ENCODE results near the gene RNF5. TPM values are rescaled to one million over a fixed set of nuclear protein-coding genes. Genes with fewer than 3 reads are reported as not detected.
A peak's percentile ranks its signal among the peaks of the same experiment; 100 is the strongest.
"Not testable (repeated sequence)": the region's sequence is repeated elsewhere in the genome, so short reads cannot be mapped to it uniquely, and the experiment has no call there.

The RNF5 gene
- total RNA-seq, 8 experiments from 2014 or later: 40.1 to 152 (median 98.5) TPM

GRCh38 chr6:32183030-32183429 is 4.8 kb downstream of the RNF5 start:
- H3K4me1 ChIP-seq (replicated peaks in 1 of 2): peaks cover 15 to 31% of the 10 kb centered on the region in 2 donors
- 80 to 100% (median 82%) methylated on average over 1 to 2 of the region's 3 CpGs; no CpG with 5 or more reads in 7 of the 10 experiments for WGBS, 10 experiments
- no peak overlapping the region for H3K4me3 ChIP-seq
- ATAC-seq (replicated peaks in 6 of 8): no peak
- H3K27ac ChIP-seq: no peak overlapping the region
- in situ Hi-C loops (cut with MboI; ENCODE audit: low pct_unique_long_range_greater_than_20kb in 2 of 9, low sequenced_read_pairs in 9 of 9, unreplicated experiment in 9 of 9): loop anchor here in 1 of 9 experiments (25.0 kb wide), 1 partner anchor 646 kb away; the partner anchor contains the start of genes ATP6V1G2, DDX39B, MCCD1 and NFKBIL1

GRCh38 chr6:32183483-32184083 is 5.4 kb downstream of the RNF5 start:
- 77 to 100% (median 98%) methylated on average over 1 to 9 of the region's 15 CpGs; no CpG with 5 or more reads in 2 of the 10 experiments for WGBS, 10 experiments
- peak overlapping the region; percentile 12 to 37 for H3K27ac ChIP-seq
- in situ Hi-C loops (cut with MboI; ENCODE audit: low pct_unique_long_range_greater_than_20kb in 2 of 9, low sequenced_read_pairs in 9 of 9, unreplicated experiment in 9 of 9): loop anchor here in 1 of 9 experiments (25.0 kb wide), 1 partner anchor 646 kb away; the partner anchor contains the start of genes ATP6V1G2, DDX39B, MCCD1 and NFKBIL1
- no peak overlapping the region for H3K4me3 ChIP-seq
- ATAC-seq (replicated peaks in 6 of 8): no peak
- peaks cover 20 to 36% of the 10 kb centered on the region in 2 donors for H3K4me1 ChIP-seq (replicated peaks in 1 of 2)

GRCh38 chr6:32184084-32184640 is 6.0 kb downstream of the RNF5 start, which contains the start of gene AGER:
AGER (minus strand) TSS chr6:32184253; CDS start chr6:32184222, 31 bp downstream.
- 0 to 100% (median 93%) methylated on average over 1 to 2 of the region's 6 CpGs; no CpG with 5 or more reads in 5 of the 10 experiments for WGBS, 10 experiments
- H3K4me3 ChIP-seq: no peak within 1 kb of the TSS
- no peak for ATAC-seq (replicated peaks in 6 of 8)
- peak within 1 kb of the TSS; percentile 37 to 66 for H3K27ac ChIP-seq
- peaks cover 18 to 38% of the 10 kb centered on the region in 2 donors for H3K4me1 ChIP-seq (replicated peaks in 1 of 2)
- in situ Hi-C loops (cut with MboI; ENCODE audit: low pct_unique_long_range_greater_than_20kb in 2 of 9, low sequenced_read_pairs in 9 of 9, unreplicated experiment in 9 of 9): loop anchor here in 1 of 9 experiments (25.0 kb wide), 1 partner anchor 647 kb away; the partner anchor contains the start of genes ATP6V1G2, DDX39B, MCCD1 and NFKBIL1

- in situ Hi-C loops (cut with MboI; ENCODE audit: low pct_unique_long_range_greater_than_20kb in 2 of 9, low sequenced_read_pairs in 9 of 9, unreplicated experiment in 9 of 9): loop anchor here in 1 of 9 experiments (25.0 kb wide), 1 partner anchor 648 kb away; the partner anchor contains the start of genes ATP6V1G2, DDX39B, MCCD1 and NFKBIL1
- Histone ChIP-seq H3K27ac (peak overlapping the region in 1 of 2 donors; percentile 56), H3K4me1 (replicated peaks in 1 of 2) (peaks cover 15 to 33% of the 10 kb centered on the region in 2 donors)
- H3K4me3 ChIP-seq: not testable (repeated sequence)
- ATAC-seq (replicated peaks in 6 of 8): peak; percentile 18 to 74 (median 36)
- WGBS, 10 experiments: 0 to 60% (median 1%) methylated on average over 1 to 9 of the region's 11 CpGs; no CpG with 5 or more reads in 6 of the 10 experiments
These were observed 7.5 kb downstream of the RNF5 start for GRCh38 chr6:32185681-32186131.

GRCh38 chr6:32186151-32186840 is 8.1 kb downstream of the RNF5 start:
- in situ Hi-C loops (cut with MboI; ENCODE audit: low pct_unique_long_range_greater_than_20kb in 2 of 9, low sequenced_read_pairs in 9 of 9, unreplicated experiment in 9 of 9): loop anchor here in 1 of 9 experiments (25.0 kb wide), 1 partner anchor 649 kb away; the partner anchor contains the start of genes ATP6V1G2, DDX39B, MCCD1 and NFKBIL1
- peak overlapping the region in 1 of 2 donors; percentile 56 for H3K27ac ChIP-seq

GRCh38 chr6:32187009-32187709 is 9.0 kb downstream of the RNF5 start:
- ATAC-seq (replicated peaks in 6 of 8): no peak
- 87 to 100% (median 90%) methylated on average over 2 to 5 of the region's 12 CpGs; no CpG with 5 or more reads in 5 of the 10 experiments for WGBS, 10 experiments

More at GRCh38 chr6:32186151-32186840, 8.1 kb downstream of the RNF5 start:
- 33 to 100% (median 75%) methylated on average over 3 to 6 of the region's 10 CpGs; no CpG with 5 or more reads in 3 of the 10 experiments for WGBS, 10 experiments
- peaks cover 21 to 36% of the 10 kb centered on the region in 2 donors for H3K4me1 ChIP-seq (replicated peaks in 1 of 2)
- H3K4me3 ChIP-seq; ATAC-seq (replicated peaks in 6 of 8): not testable (repeated sequence)

GRCh38 chr6:32187725-32188380 is 9.6 kb downstream of the RNF5 start:
- peak overlapping the region in 4 of 5 donors; percentile 42 to 68 (median 62) for H3K4me3 ChIP-seq
- not testable (repeated sequence) for H3K27ac ChIP-seq; ATAC-seq (replicated peaks in 6 of 8)
- WGBS, 10 experiments: 80 to 100% (median 98%) methylated on average over 2 to 5 of the region's 18 CpGs; no CpG with 5 or more reads in 6 of the 10 experiments
- peaks cover 21 to 36% of the 10 kb centered on the region in 2 donors for H3K4me1 ChIP-seq (replicated peaks in 1 of 2)
- in situ Hi-C loops (cut with MboI; ENCODE audit: low pct_unique_long_range_greater_than_20kb in 2 of 9, low sequenced_read_pairs in 9 of 9, unreplicated experiment in 9 of 9): loop anchor here in 1 of 9 experiments (25.0 kb wide), 1 partner anchor 651 kb away; the partner anchor contains the start of genes ATP6V1G2, DDX39B, MCCD1 and NFKBIL1

More at GRCh38 chr6:32187009-32187709, 9.0 kb downstream of the RNF5 start:
- Histone ChIP-seq H3K4me1 (replicated peaks in 1 of 2) (peaks cover 21 to 36% of the 10 kb centered on the region in 2 donors), H3K4me3 (no peak overlapping the region), H3K27ac (no peak overlapping the region)
- in situ Hi-C loops (cut with MboI; ENCODE audit: low pct_unique_long_range_greater_than_20kb in 2 of 9, low sequenced_read_pairs in 9 of 9, unreplicated experiment in 9 of 9): loop anchor here in 1 of 9 experiments (25.0 kb wide), 1 partner anchor 650 kb away; the partner anchor contains the start of genes ATP6V1G2, DDX39B, MCCD1 and NFKBIL1

- in situ Hi-C loops (cut with MboI; ENCODE audit: low pct_unique_long_range_greater_than_20kb in 2 of 9, low sequenced_read_pairs in 9 of 9, unreplicated experiment in 9 of 9): loop anchor here in 1 of 9 experiments (25.0 kb wide), 1 partner anchor 651 kb away; the partner anchor contains the start of genes ATP6V1G2, DDX39B, MCCD1 and NFKBIL1
- 0 to 20% (median 14%) methylated on average over 1 to 2 of the region's 13 CpGs; no CpG with 5 or more reads in 5 of the 10 experiments for WGBS, 10 experiments
- peaks cover 21 to 36% of the 10 kb centered on the region in 2 donors for H3K4me1 ChIP-seq (replicated peaks in 1 of 2)
- peak overlapping the region; percentile 42 to 68 (median 65) for H3K4me3 ChIP-seq
- peak; percentile 1 to 36 (median 14) for ATAC-seq (replicated peaks in 6 of 8)
- peak overlapping the region; percentile 86 to 88 for H3K27ac ChIP-seq
These were observed 10.3 kb downstream of the RNF5 start for GRCh38 chr6:32188381-32189068.

- Histone ChIP-seq H3K27ac (peak overlapping the region; percentile 86 to 88), H3K4me3 (peak overlapping the region; percentile 42 to 68 (median 65)), H3K4me1 (replicated peaks in 1 of 2) (peaks cover 20 to 34% of the 10 kb centered on the region in 2 donors)
- ATAC-seq (replicated peaks in 6 of 8): peak in 5 of 8 experiments; percentile 9 to 62 (median 51)
- in situ Hi-C loops (cut with MboI; ENCODE audit: low pct_unique_long_range_greater_than_20kb in 2 of 9, low sequenced_read_pairs in 9 of 9, unreplicated experiment in 9 of 9): loop anchor here in 1 of 9 experiments (25.0 kb wide), 1 partner anchor 652 kb away; the partner anchor contains the start of genes ATP6V1G2, DDX39B, MCCD1 and NFKBIL1
- 0% methylated on average over 1 of the region's 10 CpGs; no CpG with 5 or more reads in 8 of the 10 experiments for WGBS, 10 experiments
These were observed 11.0 kb downstream of the RNF5 start for GRCh38 chr6:32189069-32189741.

GRCh38 chr6:32189742-32190053 is 11.5 kb downstream of the RNF5 start:
- Histone ChIP-seq H3K4me3 (peak overlapping the region; percentile 42 to 68 (median 65)), H3K27ac (peak overlapping the region; percentile 86 to 88), H3K4me1 (replicated peaks in 1 of 2) (peaks cover 19 to 32% of the 10 kb centered on the region in 2 donors)
- no CpG with 5 or more reads among the region's 23 CpGs for WGBS, 10 experiments
- no peak for ATAC-seq (replicated peaks in 6 of 8)
- in situ Hi-C loops (cut with MboI; ENCODE audit: low pct_unique_long_range_greater_than_20kb in 2 of 9, low sequenced_read_pairs in 9 of 9, unreplicated experiment in 9 of 9): loop anchor here in 1 of 9 experiments (25.0 kb wide), 1 partner anchor 652 kb away; the partner anchor contains the start of genes ATP6V1G2, DDX39B, MCCD1 and NFKBIL1

Measured in motor neuron (in vitro differentiated cells).